Panc1 (cell line): Measurements from ENCODE around the gene NRAS.

ENCODE experiments used
- TF ChIP-seq, protein P1 (sequence below): fragments of 450-650 bp; IDR thresholded peaks from 2 replicates; pipeline ENCODE4 v1.5.1; 2017; ENCODE audit warnings: mild to moderate bottlenecking
- TF ChIP-seq, protein P2 (sequence below), 2 experiments: IDR thresholded peaks; 2 replicates each; pipeline ENCODE4 v1.6.1; 2011 to 2012; ENCODE audit warnings: low read depth in 2 of 2, control low read depth in 1 of 2, low read length in 1 of 2, mild to moderate bottlenecking in 1 of 2, moderate library complexity in 1 of 2; ENCODE audit not compliant: insufficient read depth in 1 of 2

DNA sequence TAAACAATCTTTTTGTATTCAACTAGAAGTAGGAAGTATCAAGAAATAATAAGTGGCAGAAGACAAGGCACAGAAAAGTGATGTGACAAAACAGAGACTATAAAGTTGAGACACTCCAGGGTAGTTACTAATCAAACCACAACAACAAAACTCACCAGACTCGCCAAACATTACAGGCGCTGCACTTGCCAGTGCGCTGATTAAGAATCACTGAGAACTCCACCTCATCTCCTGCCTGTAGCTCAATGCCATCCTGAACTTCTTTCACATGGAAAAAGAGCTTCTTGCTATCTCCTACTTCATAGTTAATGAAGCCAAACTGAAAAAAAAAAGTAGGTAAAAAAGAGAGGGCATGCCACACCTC lies 2.8 kb upstream of the NRAS start:
- TF ChIP-seq, protein P1, sequence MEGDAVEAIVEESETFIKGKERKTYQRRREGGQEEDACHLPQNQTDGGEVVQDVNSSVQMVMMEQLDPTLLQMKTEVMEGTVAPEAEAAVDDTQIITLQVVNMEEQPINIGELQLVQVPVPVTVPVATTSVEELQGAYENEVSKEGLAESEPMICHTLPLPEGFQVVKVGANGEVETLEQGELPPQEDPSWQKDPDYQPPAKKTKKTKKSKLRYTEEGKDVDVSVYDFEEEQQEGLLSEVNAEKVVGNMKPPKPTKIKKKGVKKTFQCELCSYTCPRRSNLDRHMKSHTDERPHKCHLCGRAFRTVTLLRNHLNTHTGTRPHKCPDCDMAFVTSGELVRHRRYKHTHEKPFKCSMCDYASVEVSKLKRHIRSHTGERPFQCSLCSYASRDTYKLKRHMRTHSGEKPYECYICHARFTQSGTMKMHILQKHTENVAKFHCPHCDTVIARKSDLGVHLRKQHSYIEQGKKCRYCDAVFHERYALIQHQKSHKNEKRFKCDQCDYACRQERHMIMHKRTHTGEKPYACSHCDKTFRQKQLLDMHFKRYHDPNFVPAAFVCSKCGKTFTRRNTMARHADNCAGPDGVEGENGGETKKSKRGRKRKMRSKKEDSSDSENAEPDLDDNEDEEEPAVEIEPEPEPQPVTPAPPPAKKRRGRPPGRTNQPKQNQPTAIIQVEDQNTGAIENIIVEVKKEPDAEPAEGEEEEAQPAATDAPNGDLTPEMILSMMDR: no peak
- TF ChIP-seq, protein P2, sequence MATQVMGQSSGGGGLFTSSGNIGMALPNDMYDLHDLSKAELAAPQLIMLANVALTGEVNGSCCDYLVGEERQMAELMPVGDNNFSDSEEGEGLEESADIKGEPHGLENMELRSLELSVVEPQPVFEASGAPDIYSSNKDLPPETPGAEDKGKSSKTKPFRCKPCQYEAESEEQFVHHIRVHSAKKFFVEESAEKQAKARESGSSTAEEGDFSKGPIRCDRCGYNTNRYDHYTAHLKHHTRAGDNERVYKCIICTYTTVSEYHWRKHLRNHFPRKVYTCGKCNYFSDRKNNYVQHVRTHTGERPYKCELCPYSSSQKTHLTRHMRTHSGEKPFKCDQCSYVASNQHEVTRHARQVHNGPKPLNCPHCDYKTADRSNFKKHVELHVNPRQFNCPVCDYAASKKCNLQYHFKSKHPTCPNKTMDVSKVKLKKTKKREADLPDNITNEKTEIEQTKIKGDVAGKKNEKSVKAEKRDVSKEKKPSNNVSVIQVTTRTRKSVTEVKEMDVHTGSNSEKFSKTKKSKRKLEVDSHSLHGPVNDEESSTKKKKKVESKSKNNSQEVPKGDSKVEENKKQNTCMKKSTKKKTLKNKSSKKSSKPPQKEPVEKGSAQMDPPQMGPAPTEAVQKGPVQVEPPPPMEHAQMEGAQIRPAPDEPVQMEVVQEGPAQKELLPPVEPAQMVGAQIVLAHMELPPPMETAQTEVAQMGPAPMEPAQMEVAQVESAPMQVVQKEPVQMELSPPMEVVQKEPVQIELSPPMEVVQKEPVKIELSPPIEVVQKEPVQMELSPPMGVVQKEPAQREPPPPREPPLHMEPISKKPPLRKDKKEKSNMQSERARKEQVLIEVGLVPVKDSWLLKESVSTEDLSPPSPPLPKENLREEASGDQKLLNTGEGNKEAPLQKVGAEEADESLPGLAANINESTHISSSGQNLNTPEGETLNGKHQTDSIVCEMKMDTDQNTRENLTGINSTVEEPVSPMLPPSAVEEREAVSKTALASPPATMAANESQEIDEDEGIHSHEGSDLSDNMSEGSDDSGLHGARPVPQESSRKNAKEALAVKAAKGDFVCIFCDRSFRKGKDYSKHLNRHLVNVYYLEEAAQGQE (IDR thresholded peaks at IDR 0.05; ENCODE audit: insufficient read depth in 1 of 2, low read depth in 2 of 2, low read length in 1 of 2): no peak
